Activated CD8-positive, alpha-beta T cell treated with anti-CD3 and anti-CD28 coated beads, Interleukin-2, amount 10 ng/mL, durations not matched to agents 7 days and 5 days (primary cell): ENCODE data around the gene OR51F1. TPM values are rescaled to one million over a fixed set of nuclear protein-coding genes. Genes with fewer than 3 reads are reported as not detected.
"Not testable (repeated sequence)": the region's sequence is repeated elsewhere in the genome, so short reads cannot be mapped to it uniquely, and the experiment has no call there.

Experiments used
- ATAC-seq: fragments of 150-1000 bp; cut with Tn5 transposase; one replicate; pipeline ENCODE4 v1.10.0; 2021; ENCODE audit warnings: moderate library complexity
- CTCF ChIA-PET: fragments of 350-600 bp; sonication (Branson Sonifier 250); formaldehyde crosslinking; loops from one replicate; lab custom pipeline; 2021; ENCODE audit warnings: antibody characterized with exemption; lab: Charles Lee
- POLR2A ChIA-PET: fragments of 350-600 bp; sonication (Branson Sonifier 250); formaldehyde crosslinking; loops from one replicate; lab custom pipeline; 2021; ENCODE audit warnings: antibody characterized with exemption; lab: Charles Lee
- DNase-seq: peaks from one replicate; pipeline ENCODE4 v3.0.0-alpha.2; 2020
- H3K27ac Mint-ChIP-seq: one replicate; pipeline ENCODE4 v1.8.0; 2021; ENCODE audit warnings: mild to moderate bottlenecking, mixed read lengths
- H3K27me3 Mint-ChIP-seq: one replicate; pipeline ENCODE4 v1.8.0; 2021; ENCODE audit warnings: low read depth, mixed read lengths
- H3K36me3 Mint-ChIP-seq: one replicate; pipeline ENCODE4 v1.8.0; 2021; ENCODE audit warnings: low read depth, mixed read lengths
- H3K4me1 Mint-ChIP-seq: one replicate; pipeline ENCODE4 v1.8.0; 2021; ENCODE audit warnings: low read depth, mixed read lengths
- H3K4me3 Mint-ChIP-seq: one replicate; pipeline ENCODE4 v1.8.0; 2021; ENCODE audit warnings: mild to moderate bottlenecking, mixed read lengths
- H3K9me3 Mint-ChIP-seq: one replicate; pipeline ENCODE4 v1.8.0; 2022; ENCODE audit warnings: mixed read lengths; ENCODE audit not compliant: insufficient read depth
- total RNA-seq, 2 experiments: library from RNA; stranded (reverse); gene quantifications; one replicate each; pipeline ENCODE4 v1.2.3, GENCODE V29; 2021

OR51F1 gene, protein sequence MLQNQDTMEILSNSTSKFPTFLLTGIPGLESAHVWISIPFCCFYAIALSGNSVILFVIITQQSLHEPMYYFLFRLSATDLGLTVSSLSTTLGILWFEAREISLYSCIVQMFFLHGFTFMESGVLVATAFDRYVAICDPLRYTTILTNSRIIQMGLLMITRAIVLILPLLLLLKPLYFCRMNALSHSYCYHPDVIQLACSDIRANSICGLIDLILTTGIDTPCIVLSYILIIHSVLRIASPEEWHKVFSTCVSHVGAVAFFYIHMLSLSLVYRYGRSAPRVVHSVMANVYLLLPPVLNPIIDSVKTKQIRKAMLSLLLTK
- not detected for total RNA-seq

DNA sequence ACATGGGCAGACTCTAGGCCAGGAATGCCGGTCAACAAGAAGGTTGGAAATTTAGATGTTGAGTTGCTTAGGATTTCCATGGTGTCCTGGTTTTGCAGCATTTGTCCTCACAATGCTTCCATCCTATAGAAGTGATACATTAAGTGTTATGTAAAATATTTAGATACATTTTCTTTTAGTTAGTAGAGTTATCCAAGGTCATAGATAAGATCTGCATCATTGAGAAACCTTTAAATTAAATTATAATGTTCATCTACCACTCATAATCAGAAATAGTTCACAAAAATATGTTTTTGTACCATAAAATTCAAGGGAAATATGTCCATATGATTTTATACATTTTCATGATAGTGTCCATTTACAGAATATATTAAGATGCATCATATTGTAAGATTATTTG lies at the start of gene OR51F1:
Gene OR51F1 (minus strand): TSS at position 101 of the 400 bp plus-strand sequence. CDS start 0 bp downstream, at position 101.
- Mint-ChIP-seq H3K4me1 (no peaks in the 10 kb centered on the region), H3K4me3 (no peak within 1 kb of the TSS), H3K27ac (no peak within 1 kb of the TSS), H3K36me3 (no peaks in the 10 kb centered on the region), H3K27me3 (no peaks in the 10 kb centered on the region), H3K9me3 (no peaks in the 10 kb centered on the region)
- ChIA-PET CTCF (no interaction called here), POLR2A (no interaction called here)
- DNase-seq: no peak
- no peak for ATAC-seq

DNA sequence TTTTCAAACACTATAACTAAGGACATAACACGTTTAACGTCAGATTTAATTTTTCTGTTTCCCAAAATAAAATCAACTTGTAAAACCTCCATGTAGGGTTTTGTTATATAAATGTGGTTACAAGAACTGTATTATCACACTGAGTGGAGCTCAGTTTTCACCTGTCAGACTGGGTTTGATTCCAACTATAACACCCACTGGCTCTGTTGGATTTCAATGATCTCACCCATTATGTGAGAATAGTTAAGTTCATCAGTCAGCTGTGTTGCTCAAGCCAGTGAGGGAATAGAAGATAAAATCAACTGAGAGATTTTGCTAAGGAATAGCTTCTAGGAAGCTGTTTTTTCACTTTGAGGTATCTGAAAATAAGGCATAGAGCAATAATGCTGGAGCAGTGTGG lies 39.5 kb upstream of the OR51F1 start:
- Mint-ChIP-seq H3K9me3 (no peaks in the 10 kb centered on the region), H3K4me3 (no peak overlapping the region), H3K27ac (no peak overlapping the region), H3K36me3 (no peaks in the 10 kb centered on the region), H3K4me1 (no peaks in the 10 kb centered on the region), H3K27me3 (no peaks in the 10 kb centered on the region)
- ATAC-seq (no peak), DNase-seq (no peak)
- POLR2A ChIA-PET: interaction anchor here (0.6 kb wide), 1 partner anchor 1244 kb away, joined by 3 read pairs; no protein-coding TSS in a partner anchor
- CTCF ChIA-PET: no interaction called here

DNA sequence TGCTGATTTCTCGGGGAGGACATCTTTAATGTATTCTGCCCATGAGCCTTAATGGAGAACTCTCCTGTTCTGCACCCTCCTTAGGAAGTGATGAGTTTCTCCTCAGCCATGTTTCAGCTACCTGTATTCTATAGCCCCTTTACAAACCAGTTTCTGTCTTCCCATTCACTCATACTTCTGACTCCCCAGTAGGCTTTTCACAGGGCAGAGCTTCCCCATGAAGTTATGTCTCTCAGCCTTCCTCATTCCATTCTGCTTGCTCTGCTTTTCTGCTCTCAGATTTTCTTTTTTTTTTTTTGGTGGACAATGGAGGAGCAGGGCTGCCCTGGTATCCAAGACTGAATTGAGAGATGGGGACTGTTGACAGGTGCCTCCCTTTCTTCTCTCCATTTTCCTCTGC lies 38.7 kb upstream of the OR51F1 start:
- ATAC-seq: no peak
- POLR2A ChIA-PET: no interaction called here
- DNase-seq: no peak

DNA sequence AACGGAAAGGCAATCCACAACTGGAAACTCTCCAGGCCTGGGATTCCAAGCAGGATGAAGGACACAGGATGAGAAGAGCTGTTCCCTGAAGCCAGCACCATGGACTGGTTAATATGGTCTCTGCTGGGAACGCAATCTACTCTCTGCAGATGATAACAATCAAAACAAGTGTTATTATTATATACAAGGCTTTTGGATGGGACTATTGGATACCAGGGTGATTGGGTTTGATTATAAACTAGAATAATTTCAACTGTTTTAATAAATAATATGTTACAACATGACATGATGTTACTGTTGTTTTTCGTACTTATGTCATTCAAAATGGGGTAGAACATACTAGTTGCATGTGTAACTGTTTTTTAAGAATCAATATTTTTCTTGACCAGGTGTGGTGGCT lies 34.5 kb upstream of the OR51F1 start, which contains the start of gene OR52R1:
Gene OR52R1 (minus strand): TSS at position 101 of the 400 bp plus-strand sequence. CDS start 0 bp downstream, at position 101.
- no peak within 1 kb of the TSS for H3K4me3 Mint-ChIP-seq
- ChIA-PET CTCF (no interaction called here), POLR2A (interaction anchor here (1.0 kb wide), 1 partner anchor 14 kb away, joined by 3 read pairs; no protein-coding TSS in a partner anchor)
- no peaks in the 10 kb centered on the region for H3K36me3 Mint-ChIP-seq
- H3K9me3 Mint-ChIP-seq: no peaks in the 10 kb centered on the region
- no peak within 1 kb of the TSS for H3K27ac Mint-ChIP-seq
- ATAC-seq (no peak), DNase-seq (no peak)
- no peaks in the 10 kb centered on the region for H3K4me1 Mint-ChIP-seq
- H3K27me3 Mint-ChIP-seq: no peaks in the 10 kb centered on the region

More for the DNA sequence above, 38.7 kb upstream of the OR51F1 start:
- Mint-ChIP-seq H3K4me3 (no peak overlapping the region), H3K27me3 (no peaks in the 10 kb centered on the region), H3K27ac (no peak overlapping the region), H3K9me3 (no peaks in the 10 kb centered on the region), H3K4me1 (no peaks in the 10 kb centered on the region), H3K36me3 (no peaks in the 10 kb centered on the region)
- CTCF ChIA-PET: no interaction called here

DNA sequence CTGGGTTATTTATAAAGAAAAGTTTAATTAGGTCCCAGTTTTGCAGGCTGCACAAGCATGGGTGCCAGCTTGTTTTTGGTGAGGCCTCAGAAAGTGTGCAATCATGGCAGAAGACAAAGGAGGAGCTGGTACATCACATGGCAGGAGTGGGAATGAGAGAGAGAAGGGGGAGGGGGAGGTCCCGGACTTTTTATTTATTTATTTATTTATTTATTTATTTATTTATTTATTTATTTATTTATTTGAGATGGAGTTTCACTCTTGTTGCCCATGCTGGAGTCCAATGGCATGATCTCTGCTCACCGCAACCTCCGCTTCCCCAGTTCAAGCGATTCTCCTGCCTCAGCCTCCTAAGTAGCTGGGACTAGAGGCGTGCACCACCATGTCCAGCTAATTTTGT lies 31.6 kb upstream of the OR51F1 start:
- H3K36me3 Mint-ChIP-seq, H3K4me1 Mint-ChIP-seq, H3K27me3 Mint-ChIP-seq, H3K27ac Mint-ChIP-seq, H3K4me3 Mint-ChIP-seq, DNase-seq, ATAC-seq, H3K9me3 Mint-ChIP-seq, CTCF ChIA-PET, POLR2A ChIA-PET: not testable (repeated sequence)

DNA sequence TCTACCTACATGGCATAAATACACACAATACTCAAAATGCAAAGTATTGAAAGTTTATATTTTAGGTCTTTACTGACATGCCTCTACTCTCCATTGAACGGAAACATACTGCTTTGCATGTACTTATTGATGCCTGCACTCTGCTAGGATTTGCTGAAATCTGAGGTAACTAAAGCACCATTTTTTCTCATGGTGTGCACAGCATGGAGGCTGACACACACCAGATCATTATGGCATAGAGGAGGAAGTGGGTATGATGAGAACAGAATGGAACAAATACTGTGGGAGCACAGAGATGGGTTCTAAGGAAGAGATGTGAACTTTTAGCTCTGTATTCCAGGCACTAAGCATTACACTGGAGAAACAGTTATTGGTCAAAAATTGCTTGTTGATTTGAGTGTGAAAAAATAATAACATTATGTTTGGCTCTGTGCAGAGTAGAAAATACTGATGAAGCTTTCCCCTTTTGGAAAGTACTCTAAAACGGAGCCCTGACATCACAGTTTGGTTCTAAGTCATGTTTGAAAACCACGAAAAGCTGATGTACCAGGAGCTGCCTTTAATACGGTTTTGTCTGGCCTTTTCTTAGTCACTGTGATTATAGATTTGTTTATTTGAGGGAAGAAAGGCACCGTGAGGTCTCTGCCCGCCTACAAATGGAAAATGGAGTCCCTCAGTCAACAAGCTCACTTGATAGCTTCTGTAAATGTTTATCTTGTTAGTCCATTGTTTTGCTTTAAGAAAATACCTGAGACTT lies 28.9 kb upstream of the OR51F1 start:
- CTCF ChIA-PET: no interaction called here
- Mint-ChIP-seq H3K27me3 (no peaks in the 10 kb centered on the region), H3K36me3 (no peaks in the 10 kb centered on the region), H3K4me1 (no peaks in the 10 kb centered on the region), H3K9me3 (no peaks in the 10 kb centered on the region), H3K27ac (no peak overlapping the region), H3K4me3 (no peak overlapping the region)
- ATAC-seq: no peak
- POLR2A ChIA-PET: no interaction called here
- DNase-seq: no peak

DNA sequence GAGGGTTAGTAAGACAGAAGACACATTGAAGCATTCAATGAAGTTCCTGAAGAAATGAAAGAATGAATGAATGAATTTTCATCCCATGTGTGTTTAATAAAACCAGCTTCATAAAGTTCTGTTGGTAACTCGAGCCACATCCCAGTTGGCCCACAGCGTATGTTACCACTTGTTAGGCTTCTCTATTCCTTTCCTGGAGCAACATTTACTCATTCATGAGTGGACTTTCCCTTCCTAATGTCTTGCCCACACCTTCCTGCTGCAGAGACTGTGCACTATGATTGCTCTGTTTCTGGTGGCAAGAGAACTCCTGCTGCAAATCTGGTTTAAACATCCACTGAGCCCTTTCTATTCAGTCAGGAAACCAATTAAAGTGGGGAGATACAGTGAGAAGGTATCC lies 27.5 kb upstream of the OR51F1 start:
- H3K27me3 Mint-ChIP-seq: no peaks in the 10 kb centered on the region
- H3K27ac Mint-ChIP-seq: no peak overlapping the region
- H3K9me3 Mint-ChIP-seq: no peaks in the 10 kb centered on the region
- no peak for ATAC-seq
- no peak overlapping the region for H3K4me3 Mint-ChIP-seq
- no peaks in the 10 kb centered on the region for H3K4me1 Mint-ChIP-seq
- CTCF ChIA-PET: no interaction called here
- H3K36me3 Mint-ChIP-seq: no peaks in the 10 kb centered on the region
- POLR2A ChIA-PET: no interaction called here
- no peak for DNase-seq

DNA sequence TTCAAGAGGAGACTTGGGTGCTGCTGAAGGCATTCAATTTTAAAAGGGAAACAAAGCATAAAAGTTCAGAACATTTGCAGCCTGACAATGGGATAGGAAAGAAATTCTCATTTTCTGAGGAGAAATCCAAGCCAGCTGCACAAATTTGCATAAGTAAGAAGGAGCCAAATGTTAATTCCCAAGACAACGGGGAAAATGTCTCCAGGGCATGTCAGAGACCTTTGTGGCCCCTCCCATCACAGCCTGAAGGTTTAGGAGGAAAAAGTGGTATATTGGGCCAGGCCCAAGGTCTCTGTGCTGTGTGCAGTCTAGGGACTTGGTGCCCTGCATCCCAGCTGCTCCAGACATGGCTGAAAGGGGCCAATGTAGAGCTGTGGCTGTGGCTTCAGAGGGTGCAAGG lies 12.7 kb upstream of the OR51F1 start:
- CTCF ChIA-PET: no interaction called here

DNA sequence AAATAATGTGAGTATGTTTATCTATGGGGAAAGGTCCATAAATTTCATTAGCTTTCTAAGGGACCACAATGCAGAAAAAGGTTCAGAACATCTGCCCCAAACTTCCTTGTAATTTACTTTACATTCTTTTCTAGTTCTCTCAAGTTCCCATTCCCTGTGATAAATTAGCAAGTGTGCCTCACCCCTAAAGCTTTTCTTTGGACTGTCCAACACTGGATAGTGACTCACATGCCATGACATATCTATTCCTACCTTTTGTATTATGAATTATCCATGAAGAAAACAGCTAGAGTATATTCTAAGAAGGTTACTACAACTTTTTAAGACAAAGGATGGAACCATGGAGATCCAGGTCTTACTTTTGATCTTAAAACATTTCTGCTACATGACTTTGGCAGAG lies 1.6 kb downstream of the OR51F1 start:
- POLR2A ChIA-PET: no interaction called here
- Mint-ChIP-seq H3K27me3 (no peaks in the 10 kb centered on the region), H3K4me3 (no peak overlapping the region), H3K36me3 (no peaks in the 10 kb centered on the region), H3K27ac (no peak overlapping the region), H3K4me1 (no peaks in the 10 kb centered on the region), H3K9me3 (no peaks in the 10 kb centered on the region)
- CTCF ChIA-PET: no interaction called here
- no peak for ATAC-seq
- DNase-seq: no peak

More for the DNA sequence above, 12.7 kb upstream of the OR51F1 start:
- no peak for DNase-seq
- Mint-ChIP-seq H3K27ac (no peak overlapping the region), H3K27me3 (peaks cover 2% of the 10 kb centered on the region), H3K4me1 (no peaks in the 10 kb centered on the region), H3K9me3 (no peaks in the 10 kb centered on the region), H3K4me3 (no peak overlapping the region), H3K36me3 (no peaks in the 10 kb centered on the region)
- no peak for ATAC-seq
- POLR2A ChIA-PET: no interaction called here

DNA sequence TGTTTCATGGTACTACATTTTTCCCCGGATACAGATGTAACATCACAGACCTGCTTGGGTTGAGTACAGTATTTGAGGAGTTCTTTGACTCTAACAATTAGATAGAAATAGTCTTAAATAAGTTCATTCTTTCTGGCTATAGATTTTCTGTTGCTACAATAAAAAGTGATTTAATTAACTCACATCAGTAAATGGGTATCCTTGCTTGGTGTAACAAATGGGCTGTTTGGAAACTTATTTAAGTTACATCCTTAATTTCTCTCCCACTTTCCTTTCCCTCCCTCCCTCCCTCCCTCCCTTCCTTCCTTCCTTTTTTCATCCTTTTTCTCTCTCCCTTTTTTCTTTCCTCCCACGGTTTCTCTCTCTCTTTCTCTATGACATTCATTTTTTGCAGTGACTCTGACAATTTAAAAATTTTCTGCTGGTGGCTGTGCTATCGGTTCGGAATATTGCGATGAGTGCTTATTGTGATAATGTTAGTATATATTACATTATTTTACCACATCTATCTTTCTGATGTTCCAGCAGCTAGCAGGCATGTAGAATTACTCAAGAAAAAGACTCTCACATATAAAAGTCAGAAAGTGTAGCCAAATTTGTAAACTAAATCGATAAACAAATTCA lies 3.2 kb downstream of the OR51F1 start:
- Mint-ChIP-seq H3K27ac (no peak overlapping the region), H3K36me3 (no peaks in the 10 kb centered on the region), H3K4me3 (no peak overlapping the region), H3K4me1 (no peaks in the 10 kb centered on the region), H3K9me3 (no peaks in the 10 kb centered on the region), H3K27me3 (no peaks in the 10 kb centered on the region)
- ATAC-seq: no peak
- ChIA-PET POLR2A (no interaction called here), CTCF (no interaction called here)
- DNase-seq: no peak

DNA sequence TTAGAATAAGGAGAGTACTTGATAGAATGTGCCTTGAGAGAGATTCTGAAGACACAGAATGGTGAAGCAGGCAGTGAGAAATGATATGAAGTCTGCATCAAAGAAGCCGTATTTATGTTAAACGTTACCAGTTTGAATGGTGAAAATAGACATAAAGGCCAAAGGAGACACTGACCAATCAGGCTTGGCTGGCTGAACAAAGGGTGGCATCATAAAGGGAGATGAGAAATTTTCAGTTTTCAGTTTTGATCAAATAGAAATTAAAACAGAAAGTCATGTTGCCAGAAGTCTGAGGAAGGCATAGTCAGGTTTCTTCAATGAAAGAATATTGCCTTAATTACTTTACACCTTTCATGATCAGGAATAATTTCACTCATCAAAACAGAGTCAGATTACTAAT lies 6.6 kb downstream of the OR51F1 start:
- Mint-ChIP-seq H3K27me3 (no peaks in the 10 kb centered on the region), H3K27ac (no peak overlapping the region), H3K4me1 (no peaks in the 10 kb centered on the region), H3K36me3 (no peaks in the 10 kb centered on the region), H3K9me3 (no peaks in the 10 kb centered on the region), H3K4me3 (no peak overlapping the region)
- ATAC-seq (no peak), DNase-seq (no peak)
- POLR2A ChIA-PET: no interaction called here
- CTCF ChIA-PET: no interaction called here

DNA sequence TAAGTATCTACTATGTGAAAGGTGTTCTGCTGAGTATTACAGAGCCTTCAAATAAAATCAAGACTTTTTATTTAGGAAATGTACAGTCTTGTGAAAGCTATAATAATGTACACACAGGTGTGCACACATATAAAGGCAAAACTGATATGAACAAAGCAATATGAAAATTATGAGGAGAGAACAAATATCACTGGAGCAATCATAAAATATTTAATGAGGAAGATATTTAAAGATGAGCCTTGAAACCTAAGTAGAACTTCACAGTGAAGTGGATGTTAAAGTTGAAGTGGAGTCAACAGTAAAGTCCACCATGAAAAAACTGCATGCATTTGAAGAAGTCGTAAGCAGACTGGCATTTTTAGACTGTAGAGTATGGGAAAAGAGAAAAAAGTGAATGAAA lies 18.5 kb downstream of the OR51F1 start:
- CTCF ChIA-PET: no interaction called here
- no peaks in the 10 kb centered on the region for H3K9me3 Mint-ChIP-seq
- ATAC-seq: no peak
- POLR2A ChIA-PET: no interaction called here
- H3K36me3 Mint-ChIP-seq: no peaks in the 10 kb centered on the region
- no peak for DNase-seq
- H3K27me3 Mint-ChIP-seq: peaks cover 9% of the 10 kb centered on the region
- no peaks in the 10 kb centered on the region for H3K4me1 Mint-ChIP-seq
- H3K4me3 Mint-ChIP-seq: no peak overlapping the region
- no peak overlapping the region for H3K27ac Mint-ChIP-seq
